ENCODE measurements around the gene WDR1.

The WDR1 gene

GRCh38 chr4:10032625-10033024, 84.0 kb downstream of the WDR1 start:
- Histone ChIP-seq H3K4me3 (ENCODE audit: low read length) (no peak overlapping the region), H3K27ac (ENCODE audit: low read length) (no peak overlapping the region), H3K27me3 (ENCODE audit: insufficient read depth, low read length) (no peaks in the 10 kb centered on the region), H3K9me3 (ENCODE audit: insufficient read depth, low read depth, low read length) (no peaks in the 10 kb centered on the region), H3K36me3 (ENCODE audit: insufficient read depth, low read depth, low read length) (no peaks in the 10 kb centered on the region), H3K9ac (ENCODE audit: low read depth, low read length) (no peak overlapping the region), H3K4me1 (ENCODE audit: insufficient read depth, low read length) (0 out of 2 replicates have a peak, but pooled peaks cover 3% of the 10 kb centered on the region)

- Histone ChIP-seq H3K9ac (ENCODE audit: low read depth, low read length) (no peak overlapping the region), H3K4me3 (ENCODE audit: low read length) (no peak overlapping the region), H3K27ac (ENCODE audit: low read length) (no peak overlapping the region), H3K9me3 (ENCODE audit: insufficient read depth, low read depth, low read length) (no peaks in the 10 kb centered on the region), H3K4me1 (ENCODE audit: insufficient read depth, low read length) (0 out of 2 replicates have a peak, but pooled peaks cover 3% of the 10 kb centered on the region), H3K36me3 (ENCODE audit: insufficient read depth, low read depth, low read length) (no peaks in the 10 kb centered on the region), H3K27me3 (ENCODE audit: insufficient read depth, low read length) (no peaks in the 10 kb centered on the region)
Observed at GRCh38 chr4:10031668-10032590, 84.7 kb downstream of the WDR1 start.

- no peaks in the 10 kb centered on the region for H3K27me3 ChIP-seq (ENCODE audit: insufficient read depth, low read length)
- H3K4me3 ChIP-seq (ENCODE audit: low read length) = no peak overlapping the region
- H3K36me3 ChIP-seq (ENCODE audit: insufficient read depth, low read depth, low read length) = no peaks in the 10 kb centered on the region
- no peaks in the 10 kb centered on the region for H3K9me3 ChIP-seq (ENCODE audit: insufficient read depth, low read depth, low read length)
- 0 out of 2 replicates have a peak, but pooled peaks cover 3% of the 10 kb centered on the region for H3K4me1 ChIP-seq (ENCODE audit: insufficient read depth, low read length)
- H3K27ac ChIP-seq (ENCODE audit: low read length) = no peak overlapping the region
- H3K9ac ChIP-seq (ENCODE audit: low read depth, low read length) = no peak overlapping the region
Observed at GRCh38 chr4:10030972-10031667, 85.5 kb downstream of the WDR1 start.

- Histone ChIP-seq H3K36me3 (ENCODE audit: insufficient read depth, low read depth, low read length) (no peaks in the 10 kb centered on the region), H3K4me3 (ENCODE audit: low read length) (no peak overlapping the region), H3K9ac (ENCODE audit: low read depth, low read length) (no peak overlapping the region), H3K27ac (ENCODE audit: low read length) (no peak overlapping the region), H3K27me3 (ENCODE audit: insufficient read depth, low read length) (peaks cover 8% of the 10 kb centered on the region; the same call in 1 of the 2 replicates), H3K4me1 (ENCODE audit: insufficient read depth, low read length) (0 out of 2 replicates have a peak, but pooled peaks cover 3% of the 10 kb centered on the region), H3K9me3 (ENCODE audit: insufficient read depth, low read depth, low read length) (no peaks in the 10 kb centered on the region)
Observed at GRCh38 chr4:10029403-10029802, 87.2 kb downstream of the WDR1 start.

GRCh38 chr4:10028910-10029309, 87.7 kb downstream of the WDR1 start:
- H3K27ac ChIP-seq (ENCODE audit: low read length) = no peak overlapping the region
- no peak overlapping the region for H3K4me3 ChIP-seq (ENCODE audit: low read length)
- H3K36me3 ChIP-seq (ENCODE audit: insufficient read depth, low read depth, low read length) = no peaks in the 10 kb centered on the region
- H3K27me3 ChIP-seq (ENCODE audit: insufficient read depth, low read length) = peaks cover 8% of the 10 kb centered on the region; the same call in 1 of the 2 replicates
- no peaks in the 10 kb centered on the region for H3K9me3 ChIP-seq (ENCODE audit: insufficient read depth, low read depth, low read length)
- H3K4me1 ChIP-seq (ENCODE audit: insufficient read depth, low read length) = 0 out of 2 replicates have a peak, but pooled peaks cover 3% of the 10 kb centered on the region
- no peak overlapping the region for H3K9ac ChIP-seq (ENCODE audit: low read depth, low read length)

GRCh38 chr4:10026485-10026884, 90.1 kb downstream of the WDR1 start:
- H3K27me3 ChIP-seq (ENCODE audit: insufficient read depth, low read length) = peaks cover 8% of the 10 kb centered on the region; the same call in 1 of the 2 replicates
- H3K9ac ChIP-seq (ENCODE audit: low read depth, low read length) = no peak overlapping the region
- no peak overlapping the region for H3K27ac ChIP-seq (ENCODE audit: low read length)
- no peaks in the 10 kb centered on the region for H3K36me3 ChIP-seq (ENCODE audit: insufficient read depth, low read depth, low read length)
- H3K4me3 ChIP-seq (ENCODE audit: low read length) = no peak overlapping the region
- no peaks in the 10 kb centered on the region for H3K9me3 ChIP-seq (ENCODE audit: insufficient read depth, low read depth, low read length)
- H3K4me1 ChIP-seq (ENCODE audit: insufficient read depth, low read length) = 0 out of 2 replicates have a peak, but pooled peaks cover 3% of the 10 kb centered on the region

- Histone ChIP-seq H3K36me3 (ENCODE audit: insufficient read depth, low read depth, low read length) (no peaks in the 10 kb centered on the region), H3K9ac (ENCODE audit: low read depth, low read length) (no peak overlapping the region), H3K4me1 (ENCODE audit: insufficient read depth, low read length) (no peaks in the 10 kb centered on the region), H3K4me3 (ENCODE audit: low read length) (no peak overlapping the region), H3K9me3 (ENCODE audit: insufficient read depth, low read depth, low read length) (no peaks in the 10 kb centered on the region), H3K27me3 (ENCODE audit: insufficient read depth, low read length) (peaks cover 11% of the 10 kb centered on the region; the same call in 1 of the 2 replicates), H3K27ac (ENCODE audit: low read length) (no peak overlapping the region)
Observed at GRCh38 chr4:10025230-10025806, 91.3 kb downstream of the WDR1 start.

All from iPS-20b (cell line).